Spleen (tissue), 7 donors: ENCODE data around the gene AHCY.

Source experiments
- CTCF ChIP-seq, 11 experiments: fragments of 200-600 bp in 7 of 11; fragments of 450-650 bp in 4 of 11; sonication (generic) in 4 of 11; IDR thresholded peaks in 8 of 11; conservative IDR thresholded peaks in 3 of 11; 1 replicate in 7 of 11; 2 replicates in 4 of 11; pipeline versions ENCODE4 v1.4.0 to v1.8.0; 2016 to 2021; ENCODE audit warnings: antibody characterized with exemption in 11 of 11, inconsistent platforms in 4 of 11, mild to moderate bottlenecking in 1 of 11
- POLR2A ChIP-seq, 3 donors: fragments of 450-650 bp; IDR thresholded peaks; one replicate each; pipeline ENCODE4 v1.5.1; 2017; ENCODE audit warnings: antibody characterized with exemption in 3 of 3, mild to moderate bottlenecking in 1 of 3
- donor health status: DM: no; HTN: no; CAD: no; lungs with moderate emphysema.
- donor health status: DM: no; HTN: no; CAD: no.
- donor health status: DM: no; HTN: no; CAD: no.

- no peak for TF ChIP-seq CTCF (IDR thresholded peaks at IDR 0.05 in 8 of 11, conservative IDR thresholded peaks at IDR 0.05 in 3 of 11)
- TF ChIP-seq POLR2A (IDR thresholded peaks at IDR 0.05), result no peak
Observed at GRCh38 chr20:34285450-34285849, 17.7 kb downstream of the AHCY start.
